Activated CD4-positive, alpha-beta T cell treated with anti-CD3 and anti-CD28 coated beads, Interleukin-2, amount 50 U/mL, for 1 hour (primary cell): ENCODE results near the gene MBP.
"Not testable (repeated sequence)": the region's sequence is repeated elsewhere in the genome, so short reads cannot be mapped to it uniquely, and the experiment has no call there.

ENCODE experiments used
- DNase-seq: peaks from one replicate; pipeline ENCODE4 v3.0.0-alpha.2; 2020

The MBP gene

DNA sequence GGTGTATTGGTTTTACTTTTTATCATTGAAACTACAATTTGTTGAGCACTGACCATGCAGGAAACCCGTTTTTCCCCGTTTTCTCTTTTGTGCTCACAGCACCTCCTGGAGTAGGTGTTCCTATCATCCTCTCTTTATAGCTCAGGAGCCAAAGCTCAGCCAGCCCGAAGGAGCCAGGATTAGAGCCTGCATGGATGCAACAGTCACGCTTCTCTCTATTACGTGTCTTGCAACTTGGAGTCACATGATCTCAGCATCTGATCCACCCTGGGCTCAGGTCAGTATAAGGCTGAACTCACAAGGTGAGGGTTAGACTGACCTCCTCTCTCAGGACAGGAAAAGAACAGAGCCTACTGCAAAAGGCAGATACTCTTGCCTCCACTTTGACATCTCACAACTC lies 150.5 kb downstream of the MBP start:
- DNase-seq: no peak

DNA sequence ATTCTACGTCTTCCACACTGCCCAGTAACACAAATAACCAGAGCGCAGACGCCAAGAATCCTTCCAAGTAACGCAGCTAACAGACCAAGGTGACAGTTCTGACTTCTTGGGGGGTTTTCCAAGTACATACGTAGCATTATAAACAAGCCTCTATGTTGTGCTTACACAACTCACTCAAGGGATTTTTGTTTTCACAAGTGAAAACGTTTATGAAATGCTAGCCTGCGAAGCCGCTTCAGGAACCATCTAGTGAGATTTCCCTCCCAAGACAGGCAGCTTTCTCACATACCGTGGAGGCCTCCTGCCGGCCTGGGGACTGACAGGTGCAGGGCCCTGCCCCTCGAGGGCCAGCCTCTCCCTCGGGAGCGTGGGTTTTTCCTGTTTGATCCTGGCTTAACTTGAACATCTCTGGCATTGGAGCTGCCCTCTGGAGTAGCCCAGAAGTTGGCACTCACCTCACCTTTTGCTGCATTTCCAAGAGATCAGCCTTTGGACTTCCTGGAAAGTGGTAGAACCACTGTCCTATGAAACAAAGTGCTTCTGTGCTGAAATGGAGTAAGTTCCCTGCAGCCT lies 151.1 kb downstream of the MBP start:
- DNase-seq: no peak

- no peak for DNase-seq
Observed at GRCh38 chr18:76980663-76981395, 151.8 kb downstream of the MBP start.

DNA sequence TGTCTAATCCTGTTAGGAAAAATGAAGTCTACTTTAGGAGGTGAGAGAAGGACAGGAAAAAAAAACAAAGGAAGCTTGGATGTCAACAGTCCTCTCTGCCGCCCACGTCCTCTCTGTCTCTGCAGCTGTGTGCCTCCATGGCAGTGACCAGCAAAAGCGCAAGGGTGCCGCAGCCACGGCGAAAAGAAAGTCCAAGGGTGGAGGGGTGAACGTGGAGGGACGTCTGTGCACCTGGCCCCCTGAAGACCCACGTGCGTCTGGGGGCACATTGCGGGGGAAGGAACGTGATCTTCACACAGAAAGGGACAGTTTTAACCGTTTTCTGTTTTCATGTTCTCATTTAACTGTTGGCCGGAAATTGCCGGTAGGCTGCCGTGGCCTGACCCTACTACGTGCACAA lies 152.7 kb downstream of the MBP start:
- DNase-seq: no peak

GRCh38 chr18:76979111-76979751 lies 153.4 kb downstream of the MBP start:
- DNase-seq: no peak

- no peak for DNase-seq
Observed at GRCh38 chr18:76978616-76979015, 154.0 kb downstream of the MBP start.

- no peak for DNase-seq
Observed at GRCh38 chr18:76977684-76978232, 154.8 kb downstream of the MBP start.

DNA sequence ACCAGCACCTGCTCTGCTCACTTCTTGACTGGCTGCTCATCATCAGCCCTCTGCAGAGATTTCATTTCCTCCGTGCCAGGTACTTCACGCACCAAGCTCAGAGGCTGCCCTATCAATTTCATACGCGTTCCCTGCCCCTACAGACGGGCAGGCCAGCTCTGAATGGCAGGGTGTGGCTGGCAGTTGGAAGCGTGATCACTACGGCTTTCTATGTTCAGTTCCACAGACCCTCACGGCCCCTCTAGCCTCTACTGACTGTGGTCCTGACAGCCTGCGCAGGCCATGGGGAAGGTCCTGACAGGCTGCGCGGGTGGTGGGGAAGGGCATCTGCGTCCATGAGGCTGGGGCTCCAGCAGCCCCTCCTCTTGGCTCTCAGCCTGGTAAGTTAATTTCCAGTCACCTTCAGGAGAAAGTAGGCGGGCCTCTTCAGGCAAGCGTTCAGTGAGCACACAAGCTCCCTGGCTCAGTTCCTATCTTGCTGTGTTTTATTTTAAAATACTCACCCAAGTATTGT lies 155.4 kb downstream of the MBP start:
- DNase-seq: no peak

GRCh38 chr18:76975577-76976110 lies 156.9 kb downstream of the MBP start:
- DNase-seq: no peak

DNA sequence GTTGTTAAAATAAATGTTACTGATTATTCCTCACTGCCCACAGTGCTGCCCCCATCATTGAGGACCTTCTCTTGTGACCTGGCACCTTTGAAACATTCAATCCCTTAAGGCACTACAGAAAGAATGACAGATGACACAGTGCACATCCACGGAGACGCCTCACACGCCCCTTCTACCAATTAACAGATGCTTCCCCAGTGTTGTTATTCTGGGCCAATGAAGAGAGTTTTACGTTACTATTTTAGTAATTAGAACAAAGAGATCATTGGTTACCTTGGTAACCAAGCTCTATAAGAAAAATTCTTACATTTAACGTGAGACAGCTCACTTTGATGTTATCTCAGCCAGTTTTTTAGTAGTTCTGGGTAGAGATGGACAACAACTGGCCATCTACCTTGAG lies 158.2 kb downstream of the MBP start:
- DNase-seq: no peak

- DNase-seq: no peak
Observed at GRCh38 chr18:76973520-76974266, 158.9 kb downstream of the MBP start.

- no peak for DNase-seq
Observed at GRCh38 chr18:76972846-76973519, 159.6 kb downstream of the MBP start.

DNA sequence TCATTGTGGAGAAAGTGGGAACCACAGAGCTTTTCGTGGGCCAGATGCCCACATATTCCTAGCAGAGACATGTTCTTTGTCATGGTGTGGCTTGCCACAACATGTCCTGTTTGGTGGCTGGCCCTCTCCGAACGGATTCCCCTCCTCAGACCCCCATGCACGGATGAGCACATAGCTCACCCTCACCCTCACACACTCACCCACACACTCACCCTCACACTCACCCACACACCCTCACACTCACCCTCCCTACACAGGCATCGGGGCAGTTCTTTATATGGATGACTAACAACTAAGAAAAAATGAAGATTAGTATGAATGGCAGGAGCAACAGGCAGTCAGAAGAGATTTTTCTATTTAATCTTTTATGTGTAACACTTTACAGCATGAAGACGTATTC lies 160.3 kb downstream of the MBP start:
- DNase-seq: no peak

DNA sequence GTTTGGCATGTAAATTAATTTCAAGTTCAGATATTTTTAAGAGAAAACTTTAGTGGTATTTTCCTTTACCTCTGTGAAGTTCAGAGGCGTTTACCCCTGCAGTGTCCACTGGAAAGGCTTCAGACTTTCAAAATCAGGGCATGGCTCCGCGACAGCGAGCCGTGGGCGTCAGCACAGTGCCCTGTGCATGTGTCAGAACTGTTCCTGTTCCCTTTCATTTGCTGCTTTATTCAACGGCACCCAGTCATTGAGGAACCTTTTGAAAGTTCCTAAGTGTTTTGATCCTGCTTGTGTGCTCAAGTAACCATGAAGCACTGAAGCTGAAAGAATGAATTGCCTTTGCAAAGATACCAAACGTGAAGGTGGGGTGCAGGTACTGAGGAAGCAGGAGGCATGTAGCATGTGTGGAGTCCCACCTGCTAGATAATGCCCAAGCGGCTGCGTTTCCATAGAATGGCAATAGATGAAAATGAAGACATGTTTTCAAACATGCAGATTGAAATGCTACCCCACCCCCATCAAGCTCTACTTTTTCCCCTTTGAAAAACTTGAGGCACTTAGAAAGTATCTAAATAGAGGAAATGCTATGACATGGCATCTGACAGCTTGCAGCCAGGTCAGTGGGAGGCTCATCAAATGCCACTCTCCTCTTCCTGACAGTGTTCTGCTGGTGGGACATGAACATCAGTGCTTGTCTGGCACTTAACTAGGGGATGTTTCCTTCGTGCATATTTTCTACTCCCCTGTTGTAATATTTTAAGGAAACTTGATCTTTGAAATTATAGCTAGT lies 161.6 kb downstream of the MBP start:
- no peak for DNase-seq

DNA sequence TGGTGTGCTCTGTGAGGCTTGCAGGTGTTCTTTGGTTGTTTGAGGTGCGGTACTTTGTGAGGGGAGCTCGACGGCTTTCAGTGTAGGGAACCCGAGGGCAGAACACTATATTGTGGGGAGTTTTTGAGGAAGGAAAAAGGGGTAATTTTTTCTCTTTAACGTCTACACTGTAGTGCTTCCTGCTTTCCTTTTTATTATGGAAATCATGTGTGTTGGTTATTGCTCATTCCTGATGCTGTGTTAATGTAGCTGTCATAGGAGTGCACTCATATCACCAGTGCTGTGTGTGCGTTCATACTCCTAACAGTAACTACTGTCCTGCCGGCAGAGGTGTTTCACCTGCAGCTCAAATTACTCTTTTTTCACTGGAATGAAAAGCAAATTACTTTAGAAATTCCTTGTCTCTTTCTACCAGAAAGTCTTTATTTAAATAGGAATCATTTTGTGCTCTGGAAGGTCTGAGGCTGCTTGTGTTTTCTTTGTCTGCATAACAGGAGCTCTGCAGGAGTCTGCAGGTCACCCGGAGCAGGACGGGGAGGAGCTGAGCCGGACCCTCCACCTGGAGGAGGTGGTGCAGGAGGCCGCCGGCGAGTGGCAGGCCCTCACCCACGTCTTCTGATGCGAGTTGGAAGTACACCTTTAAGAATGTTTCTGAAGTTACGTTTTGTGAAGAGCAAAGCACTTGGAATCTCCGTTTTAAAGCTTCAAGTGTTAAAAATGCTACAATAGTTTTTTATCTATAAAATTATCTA lies 164.7 kb downstream of the MBP start:
- no peak for DNase-seq

GRCh38 chr18:76967299-76967698 lies 165.3 kb downstream of the MBP start:
- DNase-seq: not testable (repeated sequence)

GRCh38 chr18:76965555-76966151 lies 166.9 kb downstream of the MBP start:
- DNase-seq: not testable (repeated sequence)

GRCh38 chr18:76963936-76964335 lies 168.6 kb downstream of the MBP start:
- no peak for DNase-seq

DNA sequence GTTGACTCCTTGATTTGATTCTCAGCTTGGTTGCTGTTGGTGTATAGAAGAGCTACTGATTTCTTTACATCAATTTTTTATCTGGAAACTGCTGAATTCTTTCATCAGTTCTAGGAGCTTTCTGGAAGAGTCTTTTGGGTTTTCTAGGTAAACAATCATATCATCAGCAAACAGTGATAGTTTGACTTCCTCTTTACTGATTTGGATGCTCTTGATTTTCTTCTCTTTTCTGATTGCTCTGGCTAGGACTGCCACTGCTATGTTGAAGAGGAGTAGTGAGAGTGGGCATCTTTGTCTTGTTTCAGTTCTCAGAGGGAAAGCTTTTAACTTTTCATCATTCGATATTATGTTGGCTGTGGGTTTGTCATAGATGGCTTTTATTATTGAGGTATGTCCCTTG lies 169.7 kb downstream of the MBP start:
- DNase-seq: no peak

DNA sequence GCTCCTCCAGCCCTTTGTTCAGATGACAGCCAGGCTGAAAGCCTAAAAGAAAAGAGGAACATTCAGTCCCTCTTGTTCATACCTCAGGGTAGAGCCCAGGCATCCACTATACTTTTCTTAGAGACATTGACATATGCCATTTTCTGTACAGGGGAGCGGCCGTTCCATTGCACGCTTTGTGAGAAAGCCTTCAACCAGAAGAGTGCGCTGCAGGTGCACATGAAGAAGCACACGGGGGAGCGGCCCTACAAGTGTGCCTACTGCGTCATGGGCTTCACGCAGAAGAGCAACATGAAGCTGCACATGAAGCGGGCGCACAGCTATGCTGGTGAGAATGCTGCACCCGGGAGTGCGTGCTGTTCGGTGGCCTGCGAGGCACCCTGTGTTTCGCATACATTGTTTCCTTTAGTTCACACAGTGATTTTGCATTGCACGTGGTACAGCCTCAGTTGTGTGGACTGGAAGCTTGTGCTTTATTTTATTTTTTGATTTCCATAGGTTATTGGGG lies 172.0 kb downstream of the MBP start:
- no peak for DNase-seq
